Measurements from ENCODE around the gene PLA2G4E.

Gene PLA2G4E

DNA sequence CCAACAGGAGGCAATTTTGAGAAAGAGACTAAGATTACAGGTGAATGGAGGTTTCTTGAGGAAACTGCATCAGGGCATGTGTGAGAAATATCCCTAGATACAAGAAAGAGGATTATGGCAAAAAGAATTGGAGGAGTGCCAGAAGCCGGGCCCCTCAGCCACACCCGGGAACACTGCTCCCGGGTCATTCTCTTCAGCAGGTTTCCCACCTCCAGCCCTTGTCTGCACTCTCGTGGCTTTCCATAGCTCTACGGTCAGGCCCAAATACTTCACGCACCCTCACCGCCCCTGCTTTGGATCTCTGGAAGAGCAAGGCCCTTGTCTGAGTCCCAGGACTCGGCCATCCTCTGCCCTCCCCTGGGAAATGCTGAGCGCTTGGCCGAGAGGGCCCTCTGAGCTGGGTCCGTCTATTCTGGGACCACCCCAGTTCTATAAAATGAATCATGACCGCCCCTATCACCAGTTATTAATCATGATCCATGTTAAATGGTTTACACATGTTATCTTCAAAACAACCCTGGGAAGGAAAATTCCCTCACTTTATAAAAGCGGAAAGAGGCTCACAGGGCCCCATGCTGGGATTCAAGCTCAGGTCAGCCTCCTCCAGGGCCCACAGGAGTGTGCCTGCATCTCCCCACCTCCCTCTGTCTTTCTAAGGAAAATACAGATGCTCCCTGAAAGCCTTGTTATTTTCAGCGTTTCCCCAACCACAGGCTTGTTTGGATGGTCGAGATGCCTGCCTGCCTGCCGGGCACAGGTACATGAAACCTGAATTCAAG is 88.1 kb downstream of the PLA2G4E start:
- DNase-seq: no peak

GRCh38 chr15:41932101-41932500 is 88.7 kb downstream of the PLA2G4E start:
- no peak for DNase-seq

All from NCI-H524 treated with DMSO at 0.1 percent for 48 hours (cell line).